NOMO-1 (cell line): Measurements from ENCODE around the gene DCTN4.
"Not testable (repeated sequence)": the region's sequence is repeated elsewhere in the genome, so short reads cannot be mapped to it uniquely, and the experiment has no call there.

Experiments used
- DNase-seq, 2 experiments: peaks; one replicate each; lab custom pipeline; 2025; ENCODE audit not compliant: unreplicated experiment in 2 of 2; lab: John Stamatoyannopoulos, UW

DCTN4 gene

GRCh38 chr5:150742455-150743141 is 16.2 kb downstream of the DCTN4 start:
- DNase-seq = not testable (repeated sequence)

- no peak for DNase-seq
These were observed 17.8 kb downstream of the DCTN4 start for GRCh38 chr5:150740992-150741391.

GRCh38 chr5:150738862-150739261 is 20.0 kb downstream of the DCTN4 start:
- DNase-seq = no peak

GRCh38 chr5:150734579-150735384 is 24.0 kb downstream of the DCTN4 start:
- peak; percentile 90 to 92 for DNase-seq

GRCh38 chr5:150731669-150732242 is 27.1 kb downstream of the DCTN4 start:
- DNase-seq = no peak

GRCh38 chr5:150729859-150730258 is 29.0 kb downstream of the DCTN4 start:
- no peak for DNase-seq

GRCh38 chr5:150723845-150724244 is 35.0 kb downstream of the DCTN4 start:
- DNase-seq = no peak

- DNase-seq = no peak
These were observed 48.7 kb downstream of the DCTN4 start for GRCh38 chr5:150710165-150710564.

- no peak for DNase-seq
These were observed 51.9 kb downstream of the DCTN4 start for GRCh38 chr5:150706776-150707390.

GRCh38 chr5:150703762-150704161 is 55.1 kb downstream of the DCTN4 start:
- peak; percentile 23 to 49 for DNase-seq

- DNase-seq = peak; percentile 85 to 94
These were observed 58.0 kb downstream of the DCTN4 start, which contains the start of gene RBM22 for GRCh38 chr5:150700594-150701377. Gene RBM22 (minus strand): TSS chr5:150701062. CDS start chr5:150700985, 77 bp downstream.

- DNase-seq = peak in 1 of 2 experiments; percentile 53
These were observed 58.6 kb downstream of the DCTN4 start for GRCh38 chr5:150700246-150700593.

- no peak for DNase-seq
These were observed 64.2 kb downstream of the DCTN4 start for GRCh38 chr5:150694612-150695011.

- no peak for DNase-seq
These were observed 66.5 kb downstream of the DCTN4 start for GRCh38 chr5:150692276-150692675.

- no peak for DNase-seq
These were observed 68.1 kb downstream of the DCTN4 start for GRCh38 chr5:150690760-150691159.

GRCh38 chr5:150689120-150689519 is 69.7 kb downstream of the DCTN4 start:
- DNase-seq = no peak

- no peak for DNase-seq
These were observed 82.2 kb downstream of the DCTN4 start for GRCh38 chr5:150676578-150676977.

GRCh38 chr5:150675069-150675468 is 83.7 kb downstream of the DCTN4 start:
- DNase-seq = no peak

- no peak for DNase-seq
These were observed 84.4 kb downstream of the DCTN4 start for GRCh38 chr5:150674341-150674821.

GRCh38 chr5:150672884-150673275 is 85.9 kb downstream of the DCTN4 start:
- no peak for DNase-seq
